ENCODE measurements around the gene ENAH. TPM values are rescaled to one million over a fixed set of nuclear protein-coding genes. Genes with fewer than 3 reads are reported as not detected.

ENAH gene
- total and polyA plus RNA-seq, 2 experiments from 2014 or later = 109 to 184 TPM

GRCh38 chr1:225653463-225654276 is 747 bp upstream of the ENAH start:
- peaks cover 21% of the 10 kb centered on the region for H3K36me3 Mint-ChIP-seq (ENCODE audit: low read depth)
- Histone ChIP-seq H3K4me1 (ENCODE audit: insufficient read depth) (peaks cover 24% of the 10 kb centered on the region), H3K36me3 (ENCODE audit: insufficient read depth) (no peaks in the 10 kb centered on the region), H3K9me2 (ENCODE audit: insufficient read depth) (no peaks in the 10 kb centered on the region), H3K27me3 (ENCODE audit: insufficient read depth) (no peaks in the 10 kb centered on the region), H3K79me2 (replicated peaks; ENCODE audit: insufficient read depth) (peaks cover 39% of the 10 kb centered on the region), H2AFZ (no peak overlapping the region), H3K4me2 (peak overlapping the region; percentile 83), H3F3A (replicated peaks; ENCODE audit: low read depth) (no peaks in the 10 kb centered on the region), H3K27ac (ENCODE audit: low read depth) (peak overlapping the region; percentile 90), H4K20me1 (replicated peaks; ENCODE audit: insufficient read depth) (peaks cover 20% of the 10 kb centered on the region), H3K4me3 (peak overlapping the region; percentile 98)
- ATAC-seq (peak; percentile 54), DNase-seq (ENCODE audit: low spot score) (peak; percentile 61)
- peak overlapping the region; percentile 92 for H3K4me3 Mint-ChIP-seq
- H3K9me3 Mint-ChIP-seq = no peaks in the 10 kb centered on the region
- peaks cover 30% of the 10 kb centered on the region; the same call in 2 of the 3 replicates for H3K4me1 Mint-ChIP-seq
- H3K27me3 Mint-ChIP-seq (ENCODE audit: insufficient read depth, low read depth, poor library complexity) = peaks cover 6% of the 10 kb centered on the region
- TF ChIP-seq ZNF331 (CRISPR knock-in tag; IDR thresholded peaks at IDR 0.05; ENCODE audit: low read depth) = no peak
- TF ChIP-seq NANOG (IDR thresholded peaks at IDR 0.05; ENCODE audit: borderline replicate concordance) = no peak
- no peak for TF ChIP-seq CTCF (conservative IDR thresholded peaks at IDR 0.05; ENCODE audit: low read depth in 2 of 2)
- no peak for TF ChIP-seq EZH2 (IDR thresholded peaks at IDR 0.05; ENCODE audit: low read depth, unreplicated experiment)
- peak; percentile 36; the same call in 1 of the 2 replicates for TF ChIP-seq CREB1 (CRISPR knock-in tag; IDR thresholded peaks at IDR 0.05; ENCODE audit: low read depth)
- no peak for TF ChIP-seq ZNF462 (CRISPR knock-in tag; IDR thresholded peaks at IDR 0.05)
- TF ChIP-seq POLR2AphosphoS5 (IDR thresholded peaks at IDR 0.05; ENCODE audit: low read depth) = peak; percentile 30; the same call in 1 of the 2 replicates
- no peak for TF ChIP-seq JUNB (IDR thresholded peaks at IDR 0.05; ENCODE audit: unreplicated experiment)
- peak overlapping the region; percentile 97 for H3K27ac Mint-ChIP-seq
